Activated CD4-positive, alpha-beta T cell treated with anti-CD3 and anti-CD28 coated beads, Interleukin-2, amount 50 U/mL, for 24 hours (primary cell): ENCODE measurements around the gene IFNAR2.

ENCODE experiments used
- DNase-seq, 2 donors: peaks; one replicate each; pipeline ENCODE4 v3.0.0-alpha.2; 2020; ENCODE audit warnings: low read depth in 1 of 2, low spot score in 1 of 2

IFNAR2 gene

DNA sequence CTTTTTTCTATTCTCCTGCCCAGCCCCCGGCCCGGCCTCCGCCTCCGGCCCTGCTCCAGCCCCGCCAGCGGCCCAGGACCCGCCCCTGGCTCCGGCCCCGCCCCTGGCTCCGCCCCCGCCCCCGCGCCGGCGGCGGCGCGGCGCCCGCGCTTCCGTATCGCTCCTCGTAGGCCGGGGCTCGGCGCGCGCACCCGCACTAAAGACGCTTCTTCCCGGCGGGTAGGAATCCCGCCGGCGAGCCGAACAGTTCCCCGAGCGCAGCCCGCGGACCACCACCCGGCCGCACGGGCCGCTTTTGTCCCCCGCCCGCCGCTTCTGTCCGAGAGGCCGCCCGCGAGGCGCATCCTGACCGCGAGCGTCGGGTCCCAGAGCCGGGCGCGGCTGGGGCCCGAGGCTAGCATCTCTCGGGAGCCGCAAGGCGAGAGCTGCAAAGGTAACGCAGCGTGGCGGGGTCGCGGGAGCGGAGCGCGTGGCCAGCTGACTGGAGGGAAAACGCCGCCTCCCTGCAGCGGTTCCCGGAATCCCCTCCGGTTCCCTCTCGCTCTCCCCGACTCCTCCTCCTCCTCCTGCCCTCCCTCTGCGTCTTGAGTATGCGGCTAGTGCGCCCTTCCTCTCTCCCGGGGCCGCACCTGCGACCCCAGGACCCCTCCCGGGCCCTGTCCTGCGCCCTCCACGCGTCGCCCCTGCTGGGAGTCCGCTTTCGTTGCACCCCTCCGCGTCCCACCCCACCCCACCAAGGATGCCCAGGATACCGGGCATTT is at the start of gene IFNAR2:
Gene IFNAR2, plus strand, starts transcription at position 155 of the 761 bp plus-strand sequence. CDS start 11,985 bp downstream, outside the sequence.
- DNase-seq = peak; percentile 54 to 63

GRCh38 chr21:33185852-33186251 is 43.9 kb upstream of the IFNAR2 start:
- no peak for DNase-seq

DNA sequence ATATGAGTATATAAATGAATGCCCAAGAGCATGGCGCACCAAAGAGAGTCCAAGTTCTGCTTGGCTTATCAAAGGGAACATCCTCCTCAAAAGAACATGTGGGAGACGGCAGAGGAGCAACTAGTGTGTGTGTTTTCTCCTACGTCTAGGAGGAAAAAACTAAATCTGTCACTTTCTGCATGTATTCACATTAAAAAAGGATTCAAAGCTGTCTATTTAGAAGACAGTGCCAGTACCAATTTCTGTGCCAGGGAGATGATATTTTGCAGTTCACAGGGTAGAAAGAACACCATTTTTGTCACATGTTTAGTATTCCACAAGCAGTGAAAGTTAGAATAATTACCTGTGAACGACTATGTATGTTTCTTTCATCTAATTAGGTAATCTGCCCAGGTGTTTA is 42.5 kb upstream of the IFNAR2 start:
- DNase-seq = no peak

- no peak for DNase-seq
Measured at GRCh38 chr21:33189237-33189636, 40.5 kb upstream of the IFNAR2 start.

DNA sequence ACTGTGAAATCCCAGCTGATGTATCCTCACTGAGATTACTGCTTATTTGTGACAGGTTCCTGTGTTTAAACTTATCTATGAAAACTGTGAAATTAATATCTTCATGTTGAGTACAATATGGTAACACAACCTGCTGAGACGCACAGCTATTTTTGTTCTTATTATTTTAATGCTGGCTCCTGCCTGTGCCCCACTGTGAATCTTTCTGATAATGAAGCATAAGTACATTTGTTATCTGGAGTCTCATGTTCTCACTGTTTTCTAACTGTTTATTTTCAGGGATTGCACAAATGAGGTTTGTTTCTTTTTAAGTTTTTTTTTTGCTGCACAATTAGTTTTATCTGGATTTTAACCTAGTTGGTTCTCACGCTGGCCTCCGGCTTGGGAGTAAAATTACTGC is 39.9 kb upstream of the IFNAR2 start:
- DNase-seq = no peak

DNA sequence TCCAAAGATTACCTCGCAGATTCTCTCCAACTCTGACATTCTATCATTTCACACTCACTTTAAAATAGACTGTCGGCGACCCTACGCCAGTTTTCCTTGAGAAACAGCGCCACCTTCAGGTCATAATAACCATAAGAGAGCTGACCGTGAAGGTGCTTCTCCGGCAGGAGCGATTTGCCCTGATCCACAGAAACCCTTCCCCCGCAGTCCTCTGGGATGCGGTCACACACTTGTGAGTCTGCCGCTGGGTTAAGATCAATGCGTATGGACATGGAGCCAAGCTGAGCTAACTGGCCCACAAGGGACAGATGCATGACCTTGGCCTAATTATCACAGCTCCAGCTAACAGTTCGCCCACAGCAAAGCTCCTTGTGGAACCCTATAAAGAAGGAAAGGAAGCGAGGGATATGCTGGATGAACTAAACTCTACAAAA is 32.8 kb upstream of the IFNAR2 start:
- peak in 1 of 2 donors; percentile 73 for DNase-seq

DNA sequence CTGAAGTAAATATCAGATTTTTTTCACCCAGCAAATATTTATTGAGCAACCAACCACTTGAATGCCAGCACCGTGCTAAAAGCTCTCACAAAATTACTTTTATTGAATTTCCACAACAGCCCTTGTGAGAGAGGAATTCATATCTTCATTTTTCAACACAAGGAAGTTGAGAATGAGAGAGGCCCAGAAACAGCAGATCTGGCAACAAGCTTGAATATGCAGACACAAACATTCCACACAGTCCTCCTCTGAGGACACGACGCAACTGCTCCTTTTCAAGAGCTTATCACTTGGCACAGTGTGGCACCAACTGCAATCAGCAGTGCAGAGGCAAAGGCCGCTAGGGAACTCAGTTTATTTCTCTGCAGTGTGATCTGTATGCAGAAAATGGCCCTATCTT is 32.2 kb upstream of the IFNAR2 start:
- DNase-seq = no peak

DNA sequence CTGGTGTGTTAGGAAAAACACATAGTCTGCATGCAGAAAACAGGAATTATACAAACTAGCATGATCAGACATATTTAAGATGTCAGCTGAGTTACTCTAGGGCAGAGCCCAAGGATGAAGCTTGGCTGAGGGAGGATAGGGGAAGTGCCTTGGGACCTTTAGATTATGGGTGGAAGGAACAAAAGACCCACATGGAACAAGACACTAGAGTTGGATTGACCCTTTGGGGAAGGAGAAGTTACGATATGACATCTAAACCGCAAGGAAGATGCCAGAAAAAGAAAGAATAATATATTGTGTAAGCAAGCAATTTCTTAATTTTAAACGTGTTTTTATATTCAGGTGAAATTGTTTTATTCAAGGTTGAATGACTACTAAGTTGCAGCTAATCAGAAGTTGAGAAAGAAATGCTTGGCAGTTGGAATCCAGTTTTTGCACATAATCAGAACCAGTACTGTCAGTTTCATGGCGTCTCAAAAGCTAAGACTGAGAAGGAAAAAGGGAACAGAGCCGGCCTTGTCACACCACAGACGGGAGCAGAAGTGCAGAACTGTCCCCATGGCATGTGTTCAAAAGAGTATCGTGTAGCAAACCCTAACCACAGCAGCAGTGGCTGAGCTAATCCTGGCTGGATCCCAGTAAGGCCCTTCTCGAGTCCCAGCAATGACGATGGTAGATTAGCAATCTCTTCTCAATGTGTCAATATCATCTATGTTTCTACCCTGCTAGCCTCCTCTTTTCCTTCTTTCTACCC is 31.2 kb upstream of the IFNAR2 start:
- no peak for DNase-seq

- DNase-seq = no peak
Measured at GRCh38 chr21:33199100-33199464, 30.7 kb upstream of the IFNAR2 start.

DNA sequence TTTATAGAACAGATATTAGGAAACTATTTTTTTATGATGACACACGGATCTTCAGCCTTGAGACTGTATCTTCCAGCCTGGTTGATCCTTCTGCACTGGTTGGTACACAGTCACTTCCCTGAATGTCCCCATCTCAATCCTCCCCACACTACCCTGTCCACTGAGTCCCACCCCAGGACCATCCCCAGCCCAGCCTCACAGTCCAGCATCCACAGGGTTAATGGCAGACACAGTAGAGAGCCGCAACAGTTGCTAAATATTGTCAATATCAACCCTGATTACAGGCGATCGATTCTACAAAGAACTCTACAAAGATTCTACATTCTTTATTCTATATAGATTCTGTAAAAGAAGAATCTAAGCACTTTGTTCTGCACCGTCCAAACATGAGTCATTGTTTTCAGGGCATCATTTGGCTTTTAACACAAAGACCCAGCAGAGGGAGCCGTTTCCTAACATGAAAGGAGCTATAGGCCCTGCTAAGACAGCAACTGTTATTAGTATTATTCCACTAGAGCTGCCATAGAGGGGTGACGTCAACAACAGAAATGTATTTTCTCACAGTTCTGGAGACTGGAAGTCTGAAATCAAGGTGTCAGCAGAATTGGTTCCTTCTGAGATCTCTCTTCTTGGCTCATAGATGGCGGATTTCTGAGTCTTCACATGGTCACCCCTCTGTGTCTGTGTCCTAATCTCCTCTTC is 30.1 kb upstream of the IFNAR2 start:
- DNase-seq = peak; percentile 28 to 87

DNA sequence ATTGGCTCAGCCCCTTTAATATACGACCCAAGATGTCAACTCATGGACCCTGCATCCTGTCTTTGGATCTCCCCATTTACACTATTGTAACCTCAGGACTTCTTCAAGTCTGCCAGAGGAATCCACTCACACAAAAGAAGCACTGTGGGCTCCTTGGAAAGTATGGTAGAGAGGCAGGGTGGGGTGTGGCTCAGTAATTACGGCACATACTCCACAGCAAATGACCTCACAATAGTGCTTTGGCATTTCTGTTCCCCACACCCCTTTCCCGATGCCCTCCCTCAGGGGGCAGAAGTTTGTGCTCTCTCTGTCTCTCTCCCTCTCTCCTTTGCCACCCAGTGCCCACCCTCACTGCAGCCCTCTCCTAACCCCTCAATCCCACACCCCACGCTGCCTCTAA is 27.8 kb upstream of the IFNAR2 start:
- no peak for DNase-seq

DNA sequence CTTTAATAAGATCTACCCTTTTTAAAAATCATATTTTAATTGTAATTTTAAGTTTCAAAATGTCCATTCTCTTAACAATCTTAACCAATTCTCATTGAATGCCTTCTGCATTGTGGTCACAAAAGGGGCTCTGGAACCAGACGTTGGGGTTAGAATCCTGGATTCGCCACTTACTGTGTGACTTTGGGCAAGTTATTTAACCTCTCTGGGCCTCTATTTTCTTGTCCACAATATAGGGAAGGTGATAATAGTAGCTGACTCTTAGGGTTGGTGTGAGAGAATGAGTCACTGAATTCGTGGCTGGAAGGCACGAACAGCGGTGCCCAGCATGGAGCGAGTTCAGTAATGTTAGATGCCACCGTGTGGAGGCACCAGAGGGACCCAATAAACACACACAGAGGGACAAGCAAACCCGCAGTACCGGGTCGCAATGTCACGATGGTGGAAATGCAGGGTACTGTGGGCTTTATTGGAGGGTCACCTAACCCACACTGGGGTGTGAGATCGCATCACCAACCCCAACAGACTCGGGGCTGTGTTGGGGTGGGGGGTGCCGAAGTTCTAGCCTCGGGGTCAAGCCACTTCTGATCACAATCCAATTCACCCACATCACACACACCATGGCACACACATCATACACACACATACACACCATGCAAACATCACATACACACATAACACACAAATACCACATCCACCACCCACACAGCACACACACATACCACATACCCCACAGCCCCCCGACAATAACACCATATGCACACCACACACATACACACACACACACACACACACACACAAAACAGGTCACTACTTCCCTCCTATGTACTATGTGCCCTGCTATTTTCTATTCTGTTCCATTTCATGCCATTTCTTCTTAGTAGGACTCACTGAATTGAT is 27.0 kb upstream of the IFNAR2 start:
- DNase-seq = no peak

GRCh38 chr21:33203371-33203724 is 26.4 kb upstream of the IFNAR2 start:
- no peak for DNase-seq

- no peak for DNase-seq
Measured at GRCh38 chr21:33205476-33205875, 24.3 kb upstream of the IFNAR2 start.

DNA sequence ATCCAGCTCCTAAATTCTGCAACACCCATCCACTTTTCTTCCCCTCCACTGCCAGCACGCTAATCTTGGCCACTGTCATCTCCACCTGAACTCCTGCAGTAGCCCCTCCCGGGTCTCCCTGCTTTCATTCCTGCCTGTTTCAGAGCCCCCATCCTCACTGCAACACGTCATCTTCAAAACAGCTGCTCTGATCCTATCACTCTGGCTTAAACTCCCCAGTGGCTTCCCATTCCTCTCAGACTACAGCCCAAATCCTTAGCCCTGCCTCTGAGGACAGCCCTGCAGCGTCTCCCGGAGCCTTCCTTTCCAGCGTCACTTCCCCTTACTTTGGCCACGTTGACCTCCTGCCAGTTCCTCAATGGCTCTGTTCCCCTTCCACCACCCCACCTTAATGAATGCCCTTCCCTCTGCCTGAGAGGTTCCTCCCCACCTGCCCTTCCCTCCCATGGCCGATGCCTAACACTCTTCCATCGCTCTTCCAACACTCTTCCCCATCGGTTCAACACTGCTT is 22.9 kb upstream of the IFNAR2 start:
- DNase-seq = no peak

DNA sequence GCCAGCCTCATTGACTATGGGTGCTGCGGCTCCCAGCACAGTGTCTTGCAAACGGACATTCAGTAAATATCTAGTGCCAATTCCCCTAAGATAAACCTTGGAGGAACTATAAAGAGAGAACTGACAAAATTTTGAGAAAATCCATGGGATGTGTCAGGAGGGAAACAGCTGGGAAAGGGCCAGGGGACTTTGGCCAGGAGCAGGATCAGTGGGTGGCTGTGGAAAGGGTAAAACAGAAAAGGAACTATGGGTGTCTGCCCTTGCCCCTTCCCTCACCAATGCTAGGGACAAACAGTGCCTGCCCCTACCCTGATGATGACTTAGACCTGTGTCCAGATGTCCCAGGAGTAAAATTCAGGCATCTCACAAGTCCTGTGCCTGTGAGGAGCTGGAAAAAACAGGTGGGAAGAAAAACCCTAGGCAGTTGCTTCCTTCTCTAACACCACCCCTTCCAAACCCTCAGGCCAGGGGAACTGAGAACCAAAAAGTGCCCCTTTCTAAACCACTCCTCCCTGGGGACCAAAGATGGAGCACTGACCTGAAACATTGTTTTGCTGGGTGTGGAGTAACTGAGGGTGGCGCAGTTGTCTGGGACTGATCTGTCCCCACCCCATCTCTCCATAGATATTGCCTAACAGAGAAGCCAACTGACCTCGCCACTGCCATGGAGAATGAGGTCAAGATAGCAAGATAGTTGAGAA is 22.1 kb upstream of the IFNAR2 start:
- DNase-seq = no peak

DNA sequence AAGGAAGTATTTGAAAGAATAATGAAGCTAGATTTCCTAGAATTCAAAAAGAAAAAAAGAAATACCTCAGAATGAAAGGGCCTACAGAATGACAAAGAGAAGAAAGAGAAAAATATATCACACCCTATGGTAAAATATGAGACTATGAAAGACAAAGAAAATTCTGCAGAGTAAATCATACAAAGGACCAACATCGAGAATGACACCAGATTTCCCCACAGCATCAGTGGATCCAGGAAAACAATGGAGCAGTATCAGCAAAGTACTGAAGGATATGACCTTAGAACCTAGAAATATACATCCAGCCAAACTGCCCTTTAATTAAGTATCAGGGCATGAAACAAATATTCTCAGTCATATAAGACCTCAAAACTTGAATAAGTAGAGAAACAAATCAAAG is 21.2 kb upstream of the IFNAR2 start:
- DNase-seq = no peak

DNA sequence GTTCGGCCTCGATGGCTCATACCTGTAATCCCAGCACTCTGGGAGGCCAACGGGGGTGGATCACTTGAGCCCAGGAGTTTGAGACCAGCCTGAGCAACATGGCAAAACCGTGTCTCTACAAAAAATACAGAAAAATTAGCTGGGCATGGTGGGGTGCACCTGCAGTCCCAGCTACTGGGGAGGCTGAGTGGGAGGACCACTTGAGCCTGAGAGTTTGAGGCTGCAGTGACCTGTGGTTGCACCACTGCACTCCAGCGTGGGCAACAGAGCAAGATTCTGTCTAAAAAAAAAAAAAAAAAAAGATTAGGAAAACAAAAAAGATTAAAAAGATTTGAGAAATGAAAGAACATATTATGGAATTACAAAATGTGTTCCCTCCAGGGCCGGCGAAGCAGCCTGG is 18.4 kb upstream of the IFNAR2 start:
- DNase-seq = no peak

DNA sequence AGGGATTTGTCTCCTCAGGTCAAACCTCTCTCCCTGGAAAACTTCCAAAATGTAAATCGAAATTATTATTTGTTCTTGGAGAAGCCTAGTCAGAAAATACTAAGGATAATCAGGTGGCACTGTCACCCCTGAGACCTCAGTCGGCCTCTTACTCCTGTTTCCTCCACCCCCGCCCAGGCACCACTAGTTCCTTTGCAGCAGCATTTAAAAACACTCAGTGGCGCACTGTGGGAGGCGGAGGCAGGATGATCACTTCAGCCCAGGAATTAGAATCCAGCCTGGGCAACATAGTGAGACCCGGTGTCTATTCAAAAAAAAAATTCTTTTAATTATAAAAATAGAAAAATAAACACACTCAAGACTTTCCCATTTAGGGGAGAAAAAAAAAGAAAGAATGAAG is 18.0 kb upstream of the IFNAR2 start:
- DNase-seq = no peak

DNA sequence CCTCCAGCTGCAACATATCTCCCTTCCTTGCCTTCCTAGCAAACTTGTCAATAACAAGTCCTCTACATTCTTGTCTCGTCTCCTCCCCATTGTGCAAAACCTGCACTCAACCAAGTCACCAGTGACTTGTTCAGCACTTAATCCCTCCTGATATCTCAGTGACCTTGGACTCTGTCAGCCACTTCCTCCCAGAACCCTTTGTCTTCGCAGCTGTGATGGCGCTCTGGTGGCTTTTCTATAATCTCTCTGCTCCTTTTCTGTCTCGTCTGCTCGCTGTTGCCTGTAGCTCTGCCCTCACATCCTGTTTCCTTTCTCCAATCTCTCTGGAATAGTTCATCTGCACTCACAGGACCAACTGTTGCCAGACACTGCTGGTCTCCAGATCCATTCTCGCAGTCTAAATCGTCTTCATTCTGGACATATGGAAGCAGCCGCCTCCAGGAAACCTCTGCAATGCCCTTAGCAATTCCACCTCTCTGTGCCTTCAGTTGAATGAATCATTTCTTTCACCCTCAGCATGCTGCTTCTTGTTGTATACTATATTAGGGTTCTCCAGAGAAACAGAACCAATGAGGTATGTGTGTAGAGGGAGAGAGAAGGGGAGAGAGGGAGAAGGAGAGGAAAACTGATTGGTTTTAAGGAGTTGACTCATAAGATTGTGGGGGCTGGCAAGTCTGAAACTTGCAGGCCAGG is 17.4 kb upstream of the IFNAR2 start:
- DNase-seq = no peak
